Stomach smooth muscle (tissue), 2 donors: ENCODE data around the gene FOXL2.
A peak's percentile ranks its signal among the peaks of the same experiment; 100 is the strongest.
"Not testable (repeated sequence)": the region's sequence is repeated elsewhere in the genome, so short reads cannot be mapped to it uniquely, and the experiment has no call there.

Experiments
- H3K27ac ChIP-seq: one replicate; pipeline ENCODE4 v1.7.0; 2013; ENCODE audit warnings: mild to moderate bottlenecking, low read length, inconsistent platforms
- H3K27me3 ChIP-seq, 2 donors: one replicate each; pipeline ENCODE4 v1.7.0; 2013; ENCODE audit warnings: low read length in 2 of 2; ENCODE audit not compliant: insufficient read depth in 2 of 2, control insufficient read depth in 1 of 2
- H3K36me3 ChIP-seq, 2 donors: one replicate each; pipeline ENCODE4 v1.7.0; 2013; ENCODE audit warnings: low read length in 2 of 2; ENCODE audit not compliant: control insufficient read depth in 2 of 2, insufficient read depth in 2 of 2
- H3K4me1 ChIP-seq: one replicate; pipeline ENCODE4 v1.7.0; 2013; ENCODE audit warnings: low read length; ENCODE audit not compliant: control insufficient read depth, insufficient read depth
- H3K4me3 ChIP-seq, 2 donors: one replicate each; pipeline ENCODE4 v1.7.0; 2013; ENCODE audit warnings: low read length in 2 of 2
- H3K9ac ChIP-seq, 2 donors: one replicate each; pipeline ENCODE4 v1.7.0; 2013; ENCODE audit warnings: low read length in 2 of 2, mild to moderate bottlenecking in 1 of 2
- H3K9me3 ChIP-seq, 2 donors: one replicate each; pipeline ENCODE4 v1.7.0; 2013; ENCODE audit warnings: low read length in 2 of 2; ENCODE audit not compliant: control insufficient read depth in 2 of 2
- donor health status: healthy.
- donor health status: Pancreatic carcinoma.

FOXL2 gene

DNA sequence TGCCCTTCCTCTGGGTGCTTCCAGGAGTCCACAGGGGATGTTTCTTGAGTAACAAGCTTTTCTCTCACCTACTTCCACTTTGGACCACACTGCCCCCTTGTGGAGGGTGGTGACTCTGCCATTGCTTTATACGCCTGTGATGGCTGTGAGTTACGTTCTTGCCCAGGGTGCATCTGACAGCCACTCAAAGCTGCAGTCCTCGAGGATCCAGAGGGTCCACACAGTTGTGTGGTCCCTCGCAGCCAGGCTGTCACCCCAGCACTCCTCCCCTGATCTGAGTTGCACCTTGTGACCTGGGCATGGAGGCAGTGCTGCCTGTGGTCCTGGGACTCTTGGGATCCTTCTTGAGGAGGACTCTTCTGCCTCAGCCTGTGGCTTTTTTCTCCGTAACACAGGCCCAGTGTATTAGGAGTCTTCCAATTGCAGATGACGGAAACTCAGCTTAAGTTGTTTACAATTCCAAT is 23.4 kb downstream of the FOXL2 start:
- Histone ChIP-seq H3K9ac (no peak overlapping the region), H3K4me3 (no peak overlapping the region), H3K27me3 (peaks cover 0 to 2% of the 10 kb centered on the region in 2 donors), H3K4me1 (peaks cover 4% of the 10 kb centered on the region), H3K36me3 (no peaks in the 10 kb centered on the region), H3K27ac (no peak overlapping the region), H3K9me3 (no peaks in the 10 kb centered on the region)

- H3K9ac ChIP-seq, H3K27ac ChIP-seq, H3K9me3 ChIP-seq, H3K27me3 ChIP-seq, H3K4me1 ChIP-seq, H3K36me3 ChIP-seq, H3K4me3 ChIP-seq: not testable (repeated sequence)
Measured at GRCh38 chr3:138922400-138922799, 24.5 kb downstream of the FOXL2 start.

GRCh38 chr3:138921316-138922292 is 25.3 kb downstream of the FOXL2 start:
- Histone ChIP-seq H3K4me1 (peaks cover 4% of the 10 kb centered on the region), H3K27me3 (peaks cover 0 to 2% of the 10 kb centered on the region in 2 donors), H3K27ac (no peak overlapping the region), H3K4me3 (no peak overlapping the region), H3K36me3 (no peaks in the 10 kb centered on the region), H3K9ac (no peak overlapping the region), H3K9me3 (no peaks in the 10 kb centered on the region)

GRCh38 chr3:138919325-138919724 is 27.6 kb downstream of the FOXL2 start:
- Histone ChIP-seq H3K27ac (no peak overlapping the region), H3K27me3 (peaks cover 0 to 2% of the 10 kb centered on the region in 2 donors), H3K4me1 (peaks cover 12% of the 10 kb centered on the region), H3K36me3 (no peaks in the 10 kb centered on the region), H3K9me3 (no peaks in the 10 kb centered on the region), H3K4me3 (no peak overlapping the region), H3K9ac (no peak overlapping the region)

GRCh38 chr3:138916824-138917223 is 30.1 kb downstream of the FOXL2 start:
- Histone ChIP-seq H3K27ac (no peak overlapping the region), H3K9ac (no peak overlapping the region), H3K4me3 (no peak overlapping the region), H3K27me3 (no peaks in the 10 kb centered on the region), H3K9me3 (no peaks in the 10 kb centered on the region), H3K4me1 (peaks cover 9% of the 10 kb centered on the region), H3K36me3 (no peaks in the 10 kb centered on the region)

GRCh38 chr3:138915503-138916498 is 31.1 kb downstream of the FOXL2 start:
- no peaks in the 10 kb centered on the region for H3K27me3 ChIP-seq
- peak overlapping the region; percentile 89 for H3K27ac ChIP-seq
- peak overlapping the region; percentile 89 to 95 for H3K4me3 ChIP-seq
- no peaks in the 10 kb centered on the region for H3K9me3 ChIP-seq
- H3K9ac ChIP-seq: peak overlapping the region; percentile 91
- H3K4me1 ChIP-seq: peaks cover 9% of the 10 kb centered on the region
- no peaks in the 10 kb centered on the region for H3K36me3 ChIP-seq

DNA sequence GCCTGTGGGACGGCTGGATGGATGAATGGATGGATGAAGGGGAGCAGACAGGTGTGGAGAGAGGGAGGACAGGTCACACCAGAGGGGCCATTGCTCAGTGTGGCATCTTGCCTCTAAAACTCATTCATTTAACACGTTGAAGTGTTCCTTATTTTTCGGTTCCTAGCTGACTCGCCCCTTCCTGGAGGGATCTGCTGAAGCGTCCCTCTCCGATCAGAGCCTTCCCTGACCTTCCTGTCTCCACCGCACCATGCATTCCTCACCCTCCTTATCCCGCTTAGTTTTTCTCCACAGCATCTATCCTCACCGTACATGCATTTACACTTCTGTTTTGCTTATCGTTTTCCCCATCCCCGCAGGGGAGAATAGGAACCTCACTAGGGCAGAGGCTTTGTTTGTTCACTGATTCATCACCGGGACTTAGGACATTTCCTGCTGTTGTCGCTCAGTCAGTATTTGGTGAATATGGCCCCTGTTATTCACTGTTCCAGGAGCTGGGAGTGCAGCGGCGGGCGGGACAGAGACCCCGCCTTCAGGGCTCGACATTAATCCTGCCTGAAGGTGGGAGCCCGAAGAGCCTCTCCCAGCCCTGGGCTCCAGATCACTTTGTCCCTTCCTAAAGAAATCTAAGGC is 32.0 kb downstream of the FOXL2 start:
- peak overlapping the region; percentile 89 for H3K27ac ChIP-seq
- H3K4me3 ChIP-seq: peak overlapping the region; percentile 89 to 95
- H3K9me3 ChIP-seq: no peaks in the 10 kb centered on the region
- peaks cover 9% of the 10 kb centered on the region for H3K4me1 ChIP-seq
- peak overlapping the region; percentile 8 to 74 for H3K9ac ChIP-seq
- no peaks in the 10 kb centered on the region for H3K27me3 ChIP-seq
- H3K36me3 ChIP-seq: no peaks in the 10 kb centered on the region

DNA sequence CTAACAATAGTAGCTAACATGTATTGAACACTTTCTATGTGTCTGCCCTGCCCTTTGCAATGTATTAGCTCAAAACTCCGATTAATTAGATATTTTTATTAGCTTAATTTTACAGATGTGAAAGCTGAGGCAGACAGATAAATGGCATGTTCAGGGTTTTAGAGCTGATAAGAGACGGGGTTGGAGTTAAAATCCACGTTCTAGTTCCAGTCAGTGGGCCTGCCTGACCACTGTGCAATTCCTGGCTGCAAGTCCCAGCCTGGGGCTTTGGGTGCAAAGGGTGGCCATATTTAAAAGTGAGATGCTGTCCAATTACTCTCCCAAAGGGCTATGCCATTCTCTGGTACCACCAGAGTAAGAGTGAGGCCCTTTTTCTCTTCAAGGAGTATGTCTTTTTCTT is 33.2 kb downstream of the FOXL2 start:
- H3K4me1 ChIP-seq: peaks cover 9% of the 10 kb centered on the region
- no peak overlapping the region for H3K9ac ChIP-seq
- H3K27ac ChIP-seq: no peak overlapping the region
- H3K4me3 ChIP-seq: no peak overlapping the region
- no peaks in the 10 kb centered on the region for H3K9me3 ChIP-seq
- no peaks in the 10 kb centered on the region for H3K36me3 ChIP-seq
- no peaks in the 10 kb centered on the region for H3K27me3 ChIP-seq

- no peaks in the 10 kb centered on the region for H3K9me3 ChIP-seq
- no peak overlapping the region for H3K27ac ChIP-seq
Measured at GRCh38 chr3:138912237-138912636, 34.7 kb downstream of the FOXL2 start.

DNA sequence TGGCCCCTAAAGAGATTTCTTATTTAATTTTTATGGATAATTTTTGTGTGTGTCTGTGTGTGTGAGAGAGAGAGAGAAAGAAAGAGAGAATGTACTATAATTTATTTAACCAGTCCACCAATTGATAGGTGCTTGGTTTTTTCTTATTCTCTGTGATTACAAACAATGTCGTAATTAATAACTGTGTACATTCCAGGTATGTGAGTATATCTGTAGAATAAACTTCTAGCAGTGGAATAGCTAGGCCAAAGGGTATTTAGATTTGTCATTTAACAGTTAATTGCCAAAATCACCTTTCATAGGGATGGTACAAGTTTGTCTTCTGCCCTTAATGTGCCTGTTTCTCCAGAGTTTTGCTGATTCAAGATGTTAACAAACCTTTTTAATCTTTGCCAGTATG is 35.3 kb downstream of the FOXL2 start:
- Histone ChIP-seq H3K9ac (no peak overlapping the region), H3K4me1 (peaks cover 9% of the 10 kb centered on the region), H3K36me3 (no peaks in the 10 kb centered on the region), H3K9me3 (no peaks in the 10 kb centered on the region), H3K27me3 (no peaks in the 10 kb centered on the region), H3K4me3 (no peak overlapping the region), H3K27ac (no peak overlapping the region)

More at GRCh38 chr3:138912237-138912636, 34.7 kb downstream of the FOXL2 start:
- no peak overlapping the region for H3K9ac ChIP-seq
- no peaks in the 10 kb centered on the region for H3K36me3 ChIP-seq
- peaks cover 9% of the 10 kb centered on the region for H3K4me1 ChIP-seq
- H3K4me3 ChIP-seq: no peak overlapping the region
- no peaks in the 10 kb centered on the region for H3K27me3 ChIP-seq
